K562 (cell line): ENCODE results near the gene RERE. TPM values are rescaled to one million over a fixed set of nuclear protein-coding genes. Genes with fewer than 3 reads are reported as not detected.

Source experiments
- ATAC-seq: fragments of 200-7000 bp; cut with Tn5 transposase; 3 replicates; pipeline ENCODE4 v1.9.1; 2020; ENCODE audit warnings: moderate library complexity
- BruUV-seq: library from RNA; stranded (reverse); fragments of 400-500 nt; replicated peaks from 2 replicates; lab custom pipeline; 2021; lab: Mats Ljungman, UMichigan
- CTCF ChIA-PET: fragments of 300-600 bp; formaldehyde crosslinking; extraction: SDS; loops from one replicate; lab custom pipeline; 2021; ENCODE audit warnings: low intra/inter-chr PET ratio; lab: Yijun Ruan, JAX
- POLR2A ChIA-PET: fragments of 300-600, 350-650 bp; sonication (Branson Sonifier 250); formaldehyde crosslinking; extraction: SDS; loops from one replicate; lab custom pipeline; 2021; ENCODE audit warnings: antibody characterized with exemption, inconsistent platforms; lab: Yijun Ruan, JAX
- DNase-seq, 4 experiments: peaks; one replicate each; pipeline versions ENCODE4 v3.0.0 to v3.0.0-alpha.2; 2011 to 2018; ENCODE audit warnings: low spot score in 3 of 4, mixed read lengths in 3 of 4; ENCODE audit errors: extremely low read depth in 1 of 4
- FAIRE-seq: peaks from 2 replicates; lab custom pipeline; 2011; peaks lifted over from hg19 to GRCh38; lab: Jason Lieb, UNC
- H2AFZ ChIP-seq: 2 replicates; pipeline ENCODE4 v1.6.0; 2011; ENCODE audit warnings: low read depth, low read length, control low read depth, inconsistent platforms
- H3K27ac ChIP-seq: fragments of 200-600 bp; 3 replicates; pipeline ENCODE4 v1.8.0; 2011; ENCODE audit warnings: low read depth, mild to moderate bottlenecking, control low read depth, inconsistent platforms, low read length, moderate library complexity, mixed read lengths; ENCODE audit errors: extremely low read depth
- H3K27me3 ChIP-seq, 2 experiments: fragments of 300-600 bp in 1 of 2; 2 replicates in 1 of 2; 3 replicates in 1 of 2; pipeline versions ENCODE4 v1.6.0 to v1.8.0; 2011; ENCODE audit warnings: inconsistent platforms in 2 of 2, low read length in 2 of 2, mild to moderate bottlenecking in 1 of 2, mixed read lengths in 1 of 2, moderate library complexity in 1 of 2; ENCODE audit not compliant: control insufficient read depth in 2 of 2, insufficient read depth in 2 of 2
- H3K36me3 ChIP-seq: fragments of 300-600 bp; 3 replicates; pipeline ENCODE4 v1.8.0; 2011; ENCODE audit warnings: mild to moderate bottlenecking, low read length, inconsistent platforms; ENCODE audit not compliant: control insufficient read depth, insufficient read depth
- H3K4me1 ChIP-seq, 2 experiments: fragments of 200-600 bp in 1 of 2; replicated peaks in 1 of 2; 2 replicates in 1 of 2; 3 replicates in 1 of 2; pipeline versions ENCODE4 v1.5.1 to v1.8.0; 2011; ENCODE audit warnings: inconsistent platforms in 2 of 2, low read length in 2 of 2, mild to moderate bottlenecking in 1 of 2, mixed read lengths in 1 of 2, moderate library complexity in 1 of 2; ENCODE audit not compliant: control insufficient read depth in 2 of 2, insufficient read depth in 2 of 2
- H3K4me2 ChIP-seq: 2 replicates; pipeline ENCODE4 v1.6.1; 2011; ENCODE audit warnings: low read length, control low read depth, inconsistent platforms, mixed read lengths; ENCODE audit not compliant: insufficient read depth
- H3K4me3 ChIP-seq: fragments of 200-600 bp; sonication (generic), shearing (Covaris generic); 2 replicates; pipeline ENCODE4 v1.5.1; 2016; ENCODE audit warnings: control low read depth, inconsistent platforms
- H3K79me2 ChIP-seq: fragments of 200-600 bp; 3 replicates; pipeline ENCODE4 v1.8.0; 2011; ENCODE audit warnings: low read length, inconsistent platforms; ENCODE audit not compliant: control insufficient read depth, insufficient read depth
- H3K9ac ChIP-seq, 2 experiments: 2 replicates each; pipeline versions ENCODE4 v1.6.0 to v1.6.1; 2011; ENCODE audit warnings: low read depth in 2 of 2, low read length in 2 of 2, control low read depth in 1 of 2, inconsistent platforms in 1 of 2, mild to moderate bottlenecking in 1 of 2, mixed read lengths in 1 of 2; ENCODE audit not compliant: insufficient read depth in 1 of 2
- H3K9me1 ChIP-seq: one replicate; pipeline ENCODE4 v1.6.0; 2011; ENCODE audit warnings: inconsistent platforms, mild to moderate bottlenecking, low read length, moderate library complexity; ENCODE audit not compliant: control insufficient read depth, insufficient read depth
- H3K9me3 ChIP-seq: replicated peaks from 2 replicates; pipeline ENCODE4 v1.5.1; 2011; ENCODE audit warnings: low read depth, low read length, inconsistent platforms; ENCODE audit not compliant: control insufficient read depth, insufficient read depth
- H4K20me1 ChIP-seq: replicated peaks from 2 replicates; pipeline ENCODE4 v1.6.1; 2011; ENCODE audit warnings: low read length, inconsistent platforms, mixed read lengths; ENCODE audit not compliant: control insufficient read depth, insufficient read depth
- CREM ChIP-seq: IDR thresholded peaks from 2 replicates; pipeline ENCODE4 v1.6.1; 2014; ENCODE audit warnings: antibody characterized with exemption, low read depth
- E2F6 ChIP-seq, 2 experiments: IDR thresholded peaks; 2 replicates each; pipeline ENCODE4 v1.6.1; 2011; ENCODE audit warnings: borderline replicate concordance in 1 of 2, control low read depth in 1 of 2, low read depth in 1 of 2, low read length in 1 of 2, mild to moderate bottlenecking in 1 of 2, mixed read lengths in 1 of 2, moderate library complexity in 1 of 2; ENCODE audit not compliant: insufficient read depth in 1 of 2, insufficient read length in 1 of 2, poor library complexity in 1 of 2, severe bottlenecking in 1 of 2; ENCODE audit errors: extremely low read depth in 1 of 2
- POLR2AphosphoS5 ChIP-seq: IDR thresholded peaks from 2 replicates; pipeline ENCODE4 v1.6.1; 2011; ENCODE audit warnings: mild to moderate bottlenecking, low read depth, low read length, moderate library complexity; ENCODE audit not compliant: control insufficient read depth, insufficient read depth
- POLR2G ChIP-seq: fragments of 200-400 bp; formaldehyde crosslinking; IDR thresholded peaks from 2 replicates; pipeline ENCODE4 v1.6.1; 2017; ENCODE audit warnings: low read depth, mild to moderate bottlenecking, antibody characterized with exemption, low read length, moderate library complexity
- POLR2H ChIP-seq: IDR thresholded peaks from 2 replicates; pipeline ENCODE4 v1.6.1; 2016; ENCODE audit warnings: missing genetic modification characterization, low read depth, mild to moderate bottlenecking, control low read depth, missing compliant biosample characterization, moderate library complexity
- WHSC1 ChIP-seq: IDR thresholded peaks from one replicate; pipeline ENCODE4 v1.6.1; 2012; ENCODE audit warnings: low read length, control low read depth, inconsistent platforms
- ZNF217 ChIP-seq: sonication (generic); formaldehyde crosslinking; IDR thresholded peaks from 2 replicates; pipeline ENCODE4 v1.8.0; 2022; ENCODE audit warnings: mild to moderate bottlenecking, missing genetic modification reagents
- WGBS: fragments of 100-300 bp; shearing (Covaris generic); methylation state at CpG from one replicate; pipeline ENCODE4 v1.1.6; 2016; ENCODE audit warnings: low coverage, mixed read lengths; ENCODE audit not compliant: insufficient coverage; ENCODE audit errors: missing lambda C conversion rate; 5-methylcytosine and 5-hydroxymethylcytosine counted together
- in situ Hi-C: fragments of 300-500 bp; cut with MboI; formaldehyde crosslinking; loops from 4 replicates; pipeline ENCODE4 v1.15.0; 2018; ENCODE audit warnings: inconsistent platforms, mixed read lengths
- intact Hi-C: fragments of 100-400 bp; cut with micrococcal nuclease; formaldehyde crosslinking; loops from 2 replicates; pipeline ENCODE4 v1.14.2; 2022
- polyA plus RNA-seq, 8 experiments: library from polyadenylated mRNA; depleted of rRNA in 4 of 8; stranded (reverse) in 5 of 8; unstranded in 3 of 8; fragments of >200 nt; fragmentation: Nextera tagmentation in 2 of 8; fragmentation: Illumina TruSeq in 1 of 8; extraction: Ambion mirVana in 2 of 8; extraction: Trizol in 1 of 8; gene quantifications; 2 replicates each; pipeline versions ENCODE4 v1.2.1 to v1.2.3, GENCODE V29; 2011 to 2014; ENCODE audit warnings: inconsistent platforms in 1 of 8, missing spikeins in 1 of 8
- total RNA-seq, 7 experiments: library from RNA; depleted of rRNA in 6 of 7; stranded (reverse); fragments of >200 nt in 6 of 7; fragmentation: Illumina TruSeq in 2 of 7; extraction: Trizol in 2 of 7; gene quantifications; 2 replicates each; pipeline versions ENCODE4 v1.2.1 to v1.2.3, GENCODE V29; 2011 to 2021; ENCODE audit warnings: low replicate concordance in 1 of 7
- TF ChIP-seq, protein P1 (sequence below), 2 experiments: fragments of 450-650 bp; conservative IDR thresholded peaks; 2 replicates each; pipeline ENCODE4 v1.6.1; 2017; ENCODE audit warnings: mild to moderate bottlenecking in 2 of 2, moderate library complexity in 2 of 2

Gene RERE
- total and polyA plus RNA-seq, 9 of the 15 experiments (the other 6 are each of a cell fraction or from before 2014, with no cell fraction given): 3.0 to 51.5 (median 13.4) TPM

DNA sequence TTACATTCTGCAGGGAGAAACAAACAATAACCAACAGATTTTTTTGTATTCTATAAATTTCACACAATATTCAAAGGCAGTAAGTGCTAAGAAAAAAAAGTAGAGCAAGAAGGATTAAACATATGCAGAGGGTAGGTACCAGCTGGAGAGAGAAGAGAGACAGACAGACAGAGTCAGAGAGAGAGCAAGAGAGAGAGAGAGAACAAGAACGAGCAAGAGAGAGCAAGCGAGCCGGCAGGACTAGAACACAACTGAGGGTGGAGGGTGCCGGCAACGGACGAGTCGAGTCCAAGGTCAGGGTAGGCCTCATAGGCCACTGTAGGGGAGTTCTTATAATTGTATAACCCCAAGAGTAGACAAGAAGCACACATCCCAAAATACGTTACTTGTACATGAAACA is 97.1 kb downstream of the RERE start:
- intact Hi-C loops: loop anchor here (10.0 kb wide), 1 partner anchor 346 kb away; no protein-coding TSS in a partner anchor
- no peak for FAIRE-seq
- CTCF ChIA-PET: no interaction called here
- TF ChIP-seq POLR2AphosphoS5: no peak
- TF ChIP-seq CREM: no peak
- TF ChIP-seq ZNF217 (CRISPR knock-in tag): no peak
- TF ChIP-seq POLR2H: no peak
- TF ChIP-seq E2F6 (IDR thresholded peaks at IDR 0.05; ENCODE audit: borderline replicate concordance in 1 of 2, extremely low read depth in 1 of 2, insufficient read depth in 1 of 2, insufficient read length in 1 of 2, low read depth in 1 of 2, low read length in 1 of 2, poor library complexity in 1 of 2, severe bottlenecking in 1 of 2): no peak
- no peak for TF ChIP-seq POLR2G
- no peak for TF ChIP-seq WHSC1
- TF ChIP-seq, protein P1, sequence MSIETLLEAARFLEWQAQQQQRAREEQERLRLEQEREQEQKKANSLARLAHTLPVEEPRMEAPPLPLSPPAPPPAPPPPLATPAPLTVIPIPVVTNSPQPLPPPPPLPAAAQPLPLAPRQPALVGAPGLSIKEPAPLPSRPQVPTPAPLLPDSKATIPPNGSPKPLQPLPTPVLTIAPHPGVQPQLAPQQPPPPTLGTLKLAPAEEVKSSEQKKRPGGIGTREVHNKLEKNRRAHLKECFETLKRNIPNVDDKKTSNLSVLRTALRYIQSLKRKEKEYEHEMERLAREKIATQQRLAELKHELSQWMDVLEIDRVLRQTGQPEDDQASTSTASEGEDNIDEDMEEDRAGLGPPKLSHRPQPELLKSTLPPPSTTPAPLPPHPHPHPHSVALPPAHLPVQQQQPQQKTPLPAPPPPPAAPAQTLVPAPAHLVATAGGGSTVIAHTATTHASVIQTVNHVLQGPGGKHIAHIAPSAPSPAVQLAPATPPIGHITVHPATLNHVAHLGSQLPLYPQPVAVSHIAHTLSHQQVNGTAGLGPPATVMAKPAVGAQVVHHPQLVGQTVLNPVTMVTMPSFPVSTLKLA (conservative IDR thresholded peaks at IDR 0.05): no peak

More for the DNA sequence above, 97.1 kb downstream of the RERE start:
- Histone ChIP-seq H3K36me3 (no peaks in the 10 kb centered on the region), H3K4me2 (no peak overlapping the region), H3K9me3 (no peaks in the 10 kb centered on the region), H4K20me1 (peaks cover 15% of the 10 kb centered on the region; the same call in 1 of the 2 replicates), H3K79me2 (peaks cover 63% of the 10 kb centered on the region), H3K9ac (no peak overlapping the region), H3K9me1 (no peaks in the 10 kb centered on the region), H3K27me3 (no peaks in the 10 kb centered on the region), H3K4me3 (no peak overlapping the region), H2AFZ (no peak overlapping the region), H3K4me1 (peaks cover 0 to 19% of the 10 kb centered on the region in 2 experiments; a peak in 4 of 5 replicates), H3K27ac (no peak overlapping the region)
- POLR2A ChIA-PET: interaction anchor here (0.6 kb wide), 1 partner anchor 139 kb away, joined by 3 read pairs; no protein-coding TSS in a partner anchor
- WGBS: 99% methylated on average over 8 of the region's 8 CpGs
- in situ Hi-C loops: no loop called here
- no TSS peak for BruUV-seq
- DNase-seq: no peak
- ATAC-seq: no peak
